Panc1 (cell line): Measurements from ENCODE around the gene MAP2K5.

Experiments used
- POLR2AphosphoS5 ChIP-seq: IDR thresholded peaks from 2 replicates; pipeline ENCODE4 v1.6.1; 2012; ENCODE audit warnings: mild to moderate bottlenecking, low read depth, low read length, moderate library complexity
- SIN3A ChIP-seq: IDR thresholded peaks from 2 replicates; pipeline ENCODE4 v1.6.1; 2012; ENCODE audit warnings: low read depth, mild to moderate bottlenecking, low read length, moderate library complexity, borderline replicate concordance; ENCODE audit not compliant: insufficient read depth
- TCF7L2 ChIP-seq: IDR thresholded peaks from 2 replicates; pipeline ENCODE4 v1.6.1; 2011; ENCODE audit warnings: mild to moderate bottlenecking, low read depth, low read length, inconsistent platforms
- TF ChIP-seq, protein P1 (sequence below): fragments of 450-650 bp; IDR thresholded peaks from 2 replicates; pipeline ENCODE4 v1.5.1; 2017; ENCODE audit warnings: mild to moderate bottlenecking
- TF ChIP-seq, protein P2 (sequence below), 2 experiments: IDR thresholded peaks; 2 replicates each; pipeline ENCODE4 v1.6.1; 2011 to 2012; ENCODE audit warnings: low read depth in 2 of 2, control low read depth in 1 of 2, low read length in 1 of 2, mild to moderate bottlenecking in 1 of 2, moderate library complexity in 1 of 2; ENCODE audit not compliant: insufficient read depth in 1 of 2

DNA sequence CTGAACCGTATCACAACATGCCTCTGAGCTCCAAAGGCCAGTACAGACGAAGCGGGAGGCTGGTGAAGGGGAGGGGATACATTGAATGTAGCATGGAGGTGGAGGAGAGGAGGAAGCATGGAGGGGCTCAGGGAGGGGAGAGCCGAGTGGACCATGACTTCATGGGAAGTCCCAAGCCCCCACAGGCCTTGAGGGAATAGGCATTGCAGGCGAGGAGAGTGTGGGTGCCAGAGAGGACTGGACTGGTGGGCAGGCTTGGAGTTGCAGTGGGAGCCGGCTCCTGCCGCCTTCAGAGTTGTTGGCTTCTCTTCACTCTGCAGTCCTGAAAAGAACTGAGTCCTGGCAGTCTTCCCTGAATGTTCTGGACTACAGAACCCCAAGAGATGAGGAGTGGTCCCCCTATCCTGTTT is 300.6 kb downstream of the MAP2K5 start:
- TF ChIP-seq, protein P1, sequence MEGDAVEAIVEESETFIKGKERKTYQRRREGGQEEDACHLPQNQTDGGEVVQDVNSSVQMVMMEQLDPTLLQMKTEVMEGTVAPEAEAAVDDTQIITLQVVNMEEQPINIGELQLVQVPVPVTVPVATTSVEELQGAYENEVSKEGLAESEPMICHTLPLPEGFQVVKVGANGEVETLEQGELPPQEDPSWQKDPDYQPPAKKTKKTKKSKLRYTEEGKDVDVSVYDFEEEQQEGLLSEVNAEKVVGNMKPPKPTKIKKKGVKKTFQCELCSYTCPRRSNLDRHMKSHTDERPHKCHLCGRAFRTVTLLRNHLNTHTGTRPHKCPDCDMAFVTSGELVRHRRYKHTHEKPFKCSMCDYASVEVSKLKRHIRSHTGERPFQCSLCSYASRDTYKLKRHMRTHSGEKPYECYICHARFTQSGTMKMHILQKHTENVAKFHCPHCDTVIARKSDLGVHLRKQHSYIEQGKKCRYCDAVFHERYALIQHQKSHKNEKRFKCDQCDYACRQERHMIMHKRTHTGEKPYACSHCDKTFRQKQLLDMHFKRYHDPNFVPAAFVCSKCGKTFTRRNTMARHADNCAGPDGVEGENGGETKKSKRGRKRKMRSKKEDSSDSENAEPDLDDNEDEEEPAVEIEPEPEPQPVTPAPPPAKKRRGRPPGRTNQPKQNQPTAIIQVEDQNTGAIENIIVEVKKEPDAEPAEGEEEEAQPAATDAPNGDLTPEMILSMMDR = no peak
- no peak for TF ChIP-seq POLR2AphosphoS5
- TF ChIP-seq, protein P2, sequence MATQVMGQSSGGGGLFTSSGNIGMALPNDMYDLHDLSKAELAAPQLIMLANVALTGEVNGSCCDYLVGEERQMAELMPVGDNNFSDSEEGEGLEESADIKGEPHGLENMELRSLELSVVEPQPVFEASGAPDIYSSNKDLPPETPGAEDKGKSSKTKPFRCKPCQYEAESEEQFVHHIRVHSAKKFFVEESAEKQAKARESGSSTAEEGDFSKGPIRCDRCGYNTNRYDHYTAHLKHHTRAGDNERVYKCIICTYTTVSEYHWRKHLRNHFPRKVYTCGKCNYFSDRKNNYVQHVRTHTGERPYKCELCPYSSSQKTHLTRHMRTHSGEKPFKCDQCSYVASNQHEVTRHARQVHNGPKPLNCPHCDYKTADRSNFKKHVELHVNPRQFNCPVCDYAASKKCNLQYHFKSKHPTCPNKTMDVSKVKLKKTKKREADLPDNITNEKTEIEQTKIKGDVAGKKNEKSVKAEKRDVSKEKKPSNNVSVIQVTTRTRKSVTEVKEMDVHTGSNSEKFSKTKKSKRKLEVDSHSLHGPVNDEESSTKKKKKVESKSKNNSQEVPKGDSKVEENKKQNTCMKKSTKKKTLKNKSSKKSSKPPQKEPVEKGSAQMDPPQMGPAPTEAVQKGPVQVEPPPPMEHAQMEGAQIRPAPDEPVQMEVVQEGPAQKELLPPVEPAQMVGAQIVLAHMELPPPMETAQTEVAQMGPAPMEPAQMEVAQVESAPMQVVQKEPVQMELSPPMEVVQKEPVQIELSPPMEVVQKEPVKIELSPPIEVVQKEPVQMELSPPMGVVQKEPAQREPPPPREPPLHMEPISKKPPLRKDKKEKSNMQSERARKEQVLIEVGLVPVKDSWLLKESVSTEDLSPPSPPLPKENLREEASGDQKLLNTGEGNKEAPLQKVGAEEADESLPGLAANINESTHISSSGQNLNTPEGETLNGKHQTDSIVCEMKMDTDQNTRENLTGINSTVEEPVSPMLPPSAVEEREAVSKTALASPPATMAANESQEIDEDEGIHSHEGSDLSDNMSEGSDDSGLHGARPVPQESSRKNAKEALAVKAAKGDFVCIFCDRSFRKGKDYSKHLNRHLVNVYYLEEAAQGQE (IDR thresholded peaks at IDR 0.05; ENCODE audit: insufficient read depth in 1 of 2, low read depth in 2 of 2, low read length in 1 of 2) = no peak
- TF ChIP-seq SIN3A = no peak
- TF ChIP-seq TCF7L2 = no peak
